ENCODE data around the gene NAV3. TPM values are rescaled to one million over a fixed set of nuclear protein-coding genes. Genes with fewer than 3 reads are reported as not detected.

NAV3 gene
- total and polyA plus RNA-seq, 2 experiments from 2014 or later = 4.0 to 12.0 TPM

- H3K4me3 Mint-ChIP-seq = no peak overlapping the region
Observed at GRCh38 chr12:78009031-78009430, 178.3 kb downstream of the NAV3 start.

More at GRCh38 chr12:78009031-78009430, 178.3 kb downstream of the NAV3 start:
- no peak for TF ChIP-seq ZNF331 (CRISPR knock-in tag; IDR thresholded peaks at IDR 0.05; ENCODE audit: low read depth)
- TF ChIP-seq ZNF114 (CRISPR knock-in tag; IDR thresholded peaks at IDR 0.05) = no peak
- no peak for TF ChIP-seq POLR2AphosphoS5 (IDR thresholded peaks at IDR 0.05; ENCODE audit: low read depth)
- TF ChIP-seq ETS1 (IDR thresholded peaks at IDR 0.05) = no peak
- TF ChIP-seq ZNF462 (CRISPR knock-in tag; IDR thresholded peaks at IDR 0.05) = no peak
- no peak for TF ChIP-seq STAT1 (IDR thresholded peaks at IDR 0.05; ENCODE audit: unreplicated experiment)
- Histone ChIP-seq H3F3A (replicated peaks; ENCODE audit: low read depth) (no peaks in the 10 kb centered on the region), H3K36me3 (ENCODE audit: insufficient read depth) (no peaks in the 10 kb centered on the region), H3K4me1 (ENCODE audit: insufficient read depth) (no peaks in the 10 kb centered on the region), H3K4me3 (no peak overlapping the region), H3K9me2 (ENCODE audit: insufficient read depth) (no peaks in the 10 kb centered on the region), H2AFZ (no peak overlapping the region), H3K27me3 (ENCODE audit: insufficient read depth) (no peaks in the 10 kb centered on the region), H3K27ac (ENCODE audit: low read depth) (no peak overlapping the region), H4K20me1 (replicated peaks; ENCODE audit: insufficient read depth) (no peaks in the 10 kb centered on the region), H3K79me2 (replicated peaks; ENCODE audit: insufficient read depth) (no peaks in the 10 kb centered on the region), H3K4me2 (no peak overlapping the region)
- Mint-ChIP-seq H3K4me1 (no peaks in the 10 kb centered on the region), H3K27me3 (ENCODE audit: insufficient read depth, low read depth, poor library complexity) (peaks cover 1% of the 10 kb centered on the region), H3K27ac (no peak overlapping the region), H3K36me3 (ENCODE audit: low read depth) (no peaks in the 10 kb centered on the region), H3K9me3 (no peaks in the 10 kb centered on the region)
- DNase-seq (ENCODE audit: low spot score) (no peak), ATAC-seq (no peak)
